Activated gamma-delta T cell treated with Interleukin-2 at 50 U/mL for 16 hours (primary cell): ENCODE data around the gene JAKMIP2.

Source experiments
- DNase-seq: peaks from one replicate; pipeline ENCODE4 v3.0.0-alpha.2; 2020

JAKMIP2 gene

DNA sequence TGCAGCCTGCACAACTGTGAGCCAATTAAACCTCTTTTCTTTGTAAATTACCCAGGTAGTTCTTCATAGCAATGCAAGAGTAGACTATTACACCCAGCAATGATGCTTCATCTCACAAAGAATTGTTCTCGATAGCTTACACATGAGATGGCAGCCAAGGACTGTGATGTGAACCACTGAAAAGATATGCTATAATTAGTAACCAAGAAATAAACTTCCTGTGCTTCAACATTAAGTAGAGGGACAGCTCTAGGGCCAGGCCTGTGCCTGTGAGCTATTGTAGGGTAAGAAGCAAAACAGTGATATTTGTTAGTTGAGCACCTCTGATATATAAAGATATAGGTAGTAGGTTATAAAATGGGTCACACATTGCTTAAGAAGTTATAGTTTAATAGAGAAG, 230.9 kb downstream of the JAKMIP2 start:
- DNase-seq = no peak

DNA sequence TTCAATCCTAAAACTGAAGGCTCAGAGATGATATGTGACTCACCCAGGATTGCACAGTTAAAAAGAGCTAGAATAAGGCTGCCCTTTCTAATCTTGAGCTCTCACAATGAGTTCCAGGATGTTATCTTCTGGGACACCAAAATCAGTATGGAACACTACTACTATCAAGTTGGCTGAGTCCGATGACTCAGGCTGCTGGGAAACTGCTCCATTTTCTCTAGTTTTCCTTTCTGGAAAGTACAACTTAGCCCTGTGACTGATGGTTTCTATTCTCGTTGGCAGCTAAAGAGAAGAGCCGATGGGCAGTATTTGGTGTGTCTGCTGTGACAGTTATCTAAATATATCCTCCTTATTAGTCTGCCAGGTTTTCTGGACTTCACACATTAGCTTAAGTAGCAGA, 234.8 kb downstream of the JAKMIP2 start:
- no peak for DNase-seq

DNA sequence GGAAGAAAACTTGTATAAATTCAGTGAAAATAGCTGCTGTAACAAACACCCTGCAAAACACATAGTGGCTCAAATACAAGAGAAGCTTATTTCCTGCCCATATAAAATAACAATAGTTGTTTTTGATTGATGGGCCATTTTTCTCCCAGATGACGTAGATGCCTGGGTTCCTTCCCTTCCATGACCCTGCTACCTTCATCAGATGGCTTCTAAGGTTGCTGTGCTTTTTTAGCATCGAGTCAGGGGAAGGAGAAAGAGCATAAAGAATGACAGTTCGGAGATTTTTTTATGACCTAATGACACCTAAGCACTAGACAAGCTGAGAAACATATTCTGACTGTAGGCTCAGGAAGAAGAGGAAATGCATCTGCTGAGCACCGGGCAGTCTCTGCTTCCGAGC, 238.0 kb downstream of the JAKMIP2 start:
- DNase-seq = no peak

DNA sequence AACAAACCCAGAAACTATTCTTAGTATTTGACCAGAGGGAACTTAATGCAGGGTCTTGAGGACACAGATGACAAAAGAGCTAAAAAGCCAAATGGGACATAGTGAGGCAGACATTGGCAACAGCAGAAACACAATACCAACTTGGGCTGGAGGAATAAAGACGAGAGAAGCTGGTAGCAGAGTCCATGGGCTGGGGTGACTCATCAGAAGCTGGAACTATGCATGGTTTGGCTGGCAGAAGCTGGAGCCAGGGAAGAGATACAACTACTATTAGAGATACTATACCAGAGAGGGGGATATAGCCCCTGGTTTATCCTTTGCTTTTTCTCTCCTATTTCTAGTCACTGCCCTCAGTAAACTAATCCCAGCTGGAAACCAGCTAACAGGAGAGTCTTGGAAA, 243.5 kb downstream of the JAKMIP2 start:
- no peak for DNase-seq

DNA sequence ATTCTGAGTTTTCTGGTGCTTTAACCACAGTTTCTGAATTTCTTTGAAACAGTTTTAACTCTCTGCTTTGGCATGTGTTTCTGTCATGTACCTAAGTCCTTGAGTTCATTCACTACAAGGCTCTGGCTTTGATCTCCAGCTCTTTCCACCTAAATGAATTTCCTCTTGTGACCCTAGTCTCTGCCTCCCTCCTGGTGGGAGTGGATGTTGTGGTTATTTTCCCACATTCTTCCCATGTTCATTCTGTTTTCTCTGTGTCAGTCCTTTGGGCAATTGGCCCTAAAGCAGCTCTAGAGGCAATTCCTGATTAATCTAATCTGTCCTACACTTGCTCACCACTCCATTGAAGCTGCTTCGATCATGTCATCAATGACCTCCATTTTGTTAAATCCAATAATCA, 244.3 kb downstream of the JAKMIP2 start:
- DNase-seq = no peak
